K562 (cell line): ENCODE measurements around the gene CCDC116. TPM values are rescaled to one million over a fixed set of nuclear protein-coding genes. Genes with fewer than 3 reads are reported as not detected.

Experiments
- ATAC-seq: fragments of 200-7000 bp; cut with Tn5 transposase; 3 replicates; pipeline ENCODE4 v1.9.1; 2020; ENCODE audit warnings: moderate library complexity
- BruUV-seq: library from RNA; stranded (reverse); fragments of 400-500 nt; replicated peaks from 2 replicates; lab custom pipeline; 2021; lab: Mats Ljungman, UMichigan
- CTCF ChIA-PET: fragments of 300-600 bp; formaldehyde crosslinking; extraction: SDS; loops from one replicate; lab custom pipeline; 2021; ENCODE audit warnings: low intra/inter-chr PET ratio; lab: Yijun Ruan, JAX
- POLR2A ChIA-PET: fragments of 300-600, 350-650 bp; sonication (Branson Sonifier 250); formaldehyde crosslinking; extraction: SDS; loops from one replicate; lab custom pipeline; 2021; ENCODE audit warnings: antibody characterized with exemption, inconsistent platforms; lab: Yijun Ruan, JAX
- DNase-seq, 4 experiments: peaks; one replicate each; pipeline versions ENCODE4 v3.0.0 to v3.0.0-alpha.2; 2011 to 2018; ENCODE audit warnings: low spot score in 3 of 4, mixed read lengths in 3 of 4; ENCODE audit errors: extremely low read depth in 1 of 4
- FAIRE-seq: peaks from 2 replicates; lab custom pipeline; 2011; peaks lifted over from hg19 to GRCh38; lab: Jason Lieb, UNC
- H2AFZ ChIP-seq: 2 replicates; pipeline ENCODE4 v1.6.0; 2011; ENCODE audit warnings: low read depth, low read length, control low read depth, inconsistent platforms
- H3K27ac ChIP-seq: fragments of 200-600 bp; 3 replicates; pipeline ENCODE4 v1.8.0; 2011; ENCODE audit warnings: low read depth, mild to moderate bottlenecking, control low read depth, inconsistent platforms, low read length, moderate library complexity, mixed read lengths; ENCODE audit errors: extremely low read depth
- H3K27me3 ChIP-seq, 2 experiments: fragments of 300-600 bp in 1 of 2; 2 replicates in 1 of 2; 3 replicates in 1 of 2; pipeline versions ENCODE4 v1.6.0 to v1.8.0; 2011; ENCODE audit warnings: inconsistent platforms in 2 of 2, low read length in 2 of 2, mild to moderate bottlenecking in 1 of 2, mixed read lengths in 1 of 2, moderate library complexity in 1 of 2; ENCODE audit not compliant: control insufficient read depth in 2 of 2, insufficient read depth in 2 of 2
- H3K36me3 ChIP-seq: fragments of 300-600 bp; 3 replicates; pipeline ENCODE4 v1.8.0; 2011; ENCODE audit warnings: mild to moderate bottlenecking, low read length, inconsistent platforms; ENCODE audit not compliant: control insufficient read depth, insufficient read depth
- H3K4me1 ChIP-seq, 2 experiments: fragments of 200-600 bp in 1 of 2; replicated peaks in 1 of 2; 2 replicates in 1 of 2; 3 replicates in 1 of 2; pipeline versions ENCODE4 v1.5.1 to v1.8.0; 2011; ENCODE audit warnings: inconsistent platforms in 2 of 2, low read length in 2 of 2, mild to moderate bottlenecking in 1 of 2, mixed read lengths in 1 of 2, moderate library complexity in 1 of 2; ENCODE audit not compliant: control insufficient read depth in 2 of 2, insufficient read depth in 2 of 2
- H3K4me2 ChIP-seq: 2 replicates; pipeline ENCODE4 v1.6.1; 2011; ENCODE audit warnings: low read length, control low read depth, inconsistent platforms, mixed read lengths; ENCODE audit not compliant: insufficient read depth
- H3K4me3 ChIP-seq: fragments of 200-600 bp; sonication (generic), shearing (Covaris generic); 2 replicates; pipeline ENCODE4 v1.5.1; 2016; ENCODE audit warnings: control low read depth, inconsistent platforms
- H3K79me2 ChIP-seq: fragments of 200-600 bp; 3 replicates; pipeline ENCODE4 v1.8.0; 2011; ENCODE audit warnings: low read length, inconsistent platforms; ENCODE audit not compliant: control insufficient read depth, insufficient read depth
- H3K9ac ChIP-seq, 2 experiments: 2 replicates each; pipeline versions ENCODE4 v1.6.0 to v1.6.1; 2011; ENCODE audit warnings: low read depth in 2 of 2, low read length in 2 of 2, control low read depth in 1 of 2, inconsistent platforms in 1 of 2, mild to moderate bottlenecking in 1 of 2, mixed read lengths in 1 of 2; ENCODE audit not compliant: insufficient read depth in 1 of 2
- H3K9me1 ChIP-seq: one replicate; pipeline ENCODE4 v1.6.0; 2011; ENCODE audit warnings: inconsistent platforms, mild to moderate bottlenecking, low read length, moderate library complexity; ENCODE audit not compliant: control insufficient read depth, insufficient read depth
- H3K9me3 ChIP-seq: replicated peaks from 2 replicates; pipeline ENCODE4 v1.5.1; 2011; ENCODE audit warnings: low read depth, low read length, inconsistent platforms; ENCODE audit not compliant: control insufficient read depth, insufficient read depth
- H4K20me1 ChIP-seq: replicated peaks from 2 replicates; pipeline ENCODE4 v1.6.1; 2011; ENCODE audit warnings: low read length, inconsistent platforms, mixed read lengths; ENCODE audit not compliant: control insufficient read depth, insufficient read depth
- KLF1 ChIP-seq: fragments of 450-650 bp; IDR thresholded peaks from 2 replicates; pipeline ENCODE4 v1.6.1; 2016; ENCODE audit warnings: missing genetic modification characterization, missing compliant biosample characterization
- NCOA1 ChIP-seq: fragments of 450-650 bp; IDR thresholded peaks from 2 replicates; pipeline ENCODE4 v1.6.1; 2016; ENCODE audit warnings: low read depth
- POLR2B ChIP-seq: fragments of 450-650 bp; IDR thresholded peaks from 2 replicates; pipeline ENCODE4 v1.6.1; 2018; ENCODE audit warnings: low read depth; ENCODE audit not compliant: partially characterized antibody
- RFX1 ChIP-seq: fragments of 450-650 bp; IDR thresholded peaks from 2 replicates; pipeline ENCODE4 v1.6.1; 2016; ENCODE audit warnings: mild to moderate bottlenecking, moderate library complexity
- U2AF2 ChIP-seq: fragments of 200-400 bp; formaldehyde crosslinking; optimal IDR thresholded peaks from 2 replicates; pipeline ENCODE3; 2017; ENCODE audit warnings: low read depth, mild to moderate bottlenecking, low read length
- YY1 ChIP-seq, 3 experiments: IDR thresholded peaks; 2 replicates each; pipeline ENCODE4 v1.6.1; 2011; ENCODE audit warnings: low read length in 2 of 3, mild to moderate bottlenecking in 2 of 3, moderate library complexity in 2 of 3, borderline replicate concordance in 1 of 3, control low read depth in 1 of 3, low read depth in 1 of 3; ENCODE audit not compliant: insufficient read depth in 3 of 3, insufficient replicate concordance in 2 of 3, control insufficient read depth in 1 of 3, insufficient read length in 1 of 3; ENCODE audit errors: extremely low read depth in 1 of 3
- ZNF316 ChIP-seq: fragments of 450-650 bp; IDR thresholded peaks from 2 replicates; pipeline ENCODE4 v1.6.1; 2016
- ZNF436 ChIP-seq: fragments of 250-450, 450-650 bp; sonication (Bioruptor Pico); formaldehyde crosslinking; IDR thresholded peaks from 2 replicates; pipeline ENCODE4 v1.7.0; 2020; ENCODE audit warnings: mild to moderate bottlenecking
- ZNF79 ChIP-seq: fragments of 250-450 bp; sonication (Bioruptor Pico); IDR thresholded peaks from 2 replicates; pipeline ENCODE4 v1.4.0; 2020; ENCODE audit warnings: low read depth, mild to moderate bottlenecking, moderate library complexity
- WGBS: fragments of 100-300 bp; shearing (Covaris generic); methylation state at CpG from one replicate; pipeline ENCODE4 v1.1.6; 2016; ENCODE audit warnings: low coverage, mixed read lengths; ENCODE audit not compliant: insufficient coverage; ENCODE audit errors: missing lambda C conversion rate; 5-methylcytosine and 5-hydroxymethylcytosine counted together
- in situ Hi-C: fragments of 300-500 bp; cut with MboI; formaldehyde crosslinking; loops from 4 replicates; pipeline ENCODE4 v1.15.0; 2018; ENCODE audit warnings: inconsistent platforms, mixed read lengths
- intact Hi-C: fragments of 100-400 bp; cut with micrococcal nuclease; formaldehyde crosslinking; loops from 2 replicates; pipeline ENCODE4 v1.14.2; 2022
- polyA plus RNA-seq, 8 experiments: library from polyadenylated mRNA; depleted of rRNA in 4 of 8; stranded (reverse) in 5 of 8; unstranded in 3 of 8; fragments of >200 nt; fragmentation: Nextera tagmentation in 2 of 8; fragmentation: Illumina TruSeq in 1 of 8; extraction: Ambion mirVana in 2 of 8; extraction: Trizol in 1 of 8; gene quantifications; 2 replicates each; pipeline versions ENCODE4 v1.2.1 to v1.2.3, GENCODE V29; 2011 to 2014; ENCODE audit warnings: inconsistent platforms in 1 of 8, missing spikeins in 1 of 8
- total RNA-seq, 7 experiments: library from RNA; depleted of rRNA in 6 of 7; stranded (reverse); fragments of >200 nt in 6 of 7; fragmentation: Illumina TruSeq in 2 of 7; extraction: Trizol in 2 of 7; gene quantifications; 2 replicates each; pipeline versions ENCODE4 v1.2.1 to v1.2.3, GENCODE V29; 2011 to 2021; ENCODE audit warnings: low replicate concordance in 1 of 7

The CCDC116 gene
- total and polyA plus RNA-seq, 9 of the 15 experiments (the other 6 are each of a cell fraction or from before 2014, with no cell fraction given): 1.6 to 11.3 (median 4.7) TPM

DNA sequence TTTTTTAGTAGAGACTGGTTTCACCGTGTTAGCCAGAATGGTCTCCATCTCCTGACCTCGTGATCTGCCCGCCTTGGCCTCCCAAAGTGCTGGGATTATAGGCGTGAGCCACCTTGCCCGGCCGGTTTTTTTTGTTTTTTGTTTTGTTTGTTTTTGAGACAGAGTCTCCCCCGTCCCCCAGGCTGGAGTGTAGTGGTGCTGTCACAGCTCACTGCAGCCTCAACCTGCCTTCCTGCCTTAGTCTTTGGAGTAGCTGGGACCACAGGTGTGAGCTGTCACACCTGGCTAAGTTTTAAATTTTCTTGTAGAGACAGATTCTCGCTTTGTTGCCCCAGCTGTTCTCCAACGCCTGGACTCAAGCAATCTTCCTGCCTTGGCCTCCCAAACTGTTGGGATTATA lies 36.5 kb downstream of the CCDC116 start:
- peaks cover 10% of the 10 kb centered on the region for H4K20me1 ChIP-seq
- no TSS peak for BruUV-seq
- in situ Hi-C loops (loop anchor here (25.0 kb wide), 1 partner anchor 1332 kb away; no protein-coding TSS in a partner anchor), intact Hi-C loops (no loop called here)
- peaks cover 31% of the 10 kb centered on the region for H3K79me2 ChIP-seq
- ATAC-seq: no peak
- peaks cover 8% of the 10 kb centered on the region for H3K9me1 ChIP-seq
- H3K4me3 ChIP-seq: no peak overlapping the region
- H3K27ac ChIP-seq: no peak overlapping the region
- no peaks in the 10 kb centered on the region for H3K27me3 ChIP-seq
- no peak for DNase-seq
- 89% methylated on average over 9 of the region's 9 CpGs for WGBS
- no peak overlapping the region for H2AFZ ChIP-seq
- peaks cover 14 to 30% of the 10 kb centered on the region in 2 experiments; a peak in 4 of 5 replicates for H3K4me1 ChIP-seq
- peaks cover 53% of the 10 kb centered on the region for H3K36me3 ChIP-seq
- H3K9ac ChIP-seq: no peak overlapping the region
- ChIA-PET POLR2A (interaction anchor here (0.6 to 8.9 kb wide), 10 partner anchors 9 to 1770 kb away, joined by 3 to 77 read pairs (median 5); partner anchors contain the start of gene SDF2L1), CTCF (no interaction called here)
- no peak for TF ChIP-seq U2AF2
- TF ChIP-seq KLF1 (tag): peak; percentile 34; the same call in 1 of the 2 replicates
- no peak for TF ChIP-seq ZNF316
- no peak for TF ChIP-seq RFX1
- TF ChIP-seq ZNF79: no peak
- no peak for TF ChIP-seq NCOA1
- TF ChIP-seq YY1 (IDR thresholded peaks at IDR 0.05; ENCODE audit: borderline replicate concordance in 1 of 3, control insufficient read depth in 1 of 3, extremely low read depth in 1 of 3, insufficient read depth in 3 of 3, insufficient read length in 1 of 3, insufficient replicate concordance in 2 of 3, low read depth in 1 of 3, low read length in 2 of 3): no peak
- TF ChIP-seq ZNF436: no peak
- no peak for TF ChIP-seq POLR2B
- H3K9me3 ChIP-seq: 0 out of 2 replicates have a peak, but pooled peaks cover 2% of the 10 kb centered on the region
- H3K4me2 ChIP-seq: no peak overlapping the region
- no peak for FAIRE-seq
